Neuronal stem cell (in vitro differentiated cells): ENCODE results near the gene LMLN.

Experiments used
- DNase-seq: peaks from one replicate; pipeline ENCODE4 v3.0.0-alpha.2; 2013; ENCODE audit warnings: low spot score
- H2AFZ ChIP-seq: one replicate; pipeline ENCODE4 v1.6.1; 2013; ENCODE audit warnings: mild to moderate bottlenecking, low read length, inconsistent platforms
- H2AK5ac ChIP-seq: 2 replicates; pipeline ENCODE4 v1.6.1; 2013; ENCODE audit warnings: low read depth, mild to moderate bottlenecking, inconsistent platforms, low read length, moderate library complexity, mixed read lengths
- H2BK120ac ChIP-seq: 2 replicates; pipeline ENCODE4 v1.6.1; 2013; ENCODE audit warnings: low read depth, mild to moderate bottlenecking, inconsistent platforms, low read length, moderate library complexity, mixed read lengths
- H2BK12ac ChIP-seq: one replicate; pipeline ENCODE4 v1.6.1; 2013; ENCODE audit warnings: low read length, inconsistent platforms
- H2BK15ac ChIP-seq: 2 replicates; pipeline ENCODE4 v1.6.1; 2013; ENCODE audit warnings: mild to moderate bottlenecking, low read length, inconsistent platforms, mixed read lengths
- H2BK5ac ChIP-seq: one replicate; pipeline ENCODE4 v1.6.1; 2013; ENCODE audit warnings: inconsistent platforms, mild to moderate bottlenecking, low read length, moderate library complexity
- H3K14ac ChIP-seq: one replicate; pipeline ENCODE4 v1.6.1; 2013; ENCODE audit warnings: low read length, inconsistent platforms
- H3K18ac ChIP-seq: 2 replicates; pipeline ENCODE4 v1.6.1; 2013; ENCODE audit warnings: low read length, inconsistent platforms
- H3K23ac ChIP-seq: 2 replicates; pipeline ENCODE4 v1.6.1; 2013; ENCODE audit warnings: low read depth, mild to moderate bottlenecking, mixed read lengths, low read length, inconsistent platforms; ENCODE audit not compliant: poor library complexity
- H3K27ac ChIP-seq: replicated peaks from 3 replicates; pipeline ENCODE4 v1.5.1; 2013; ENCODE audit warnings: low read length, inconsistent platforms
- H3K27me3 ChIP-seq, 3 experiments: 2 replicates each; pipeline ENCODE4 v1.6.1; 2013; ENCODE audit warnings: low read length in 3 of 3, mild to moderate bottlenecking in 2 of 3, inconsistent platforms in 1 of 3, low read depth in 1 of 3, mixed read lengths in 1 of 3, moderate library complexity in 1 of 3; ENCODE audit not compliant: control insufficient read depth in 3 of 3, insufficient read depth in 3 of 3
- H3K36me3 ChIP-seq, 2 donors: replicated peaks in 1 of 2; 2 replicates each; pipeline ENCODE4 v1.6.1; 2013; ENCODE audit warnings: low read length in 2 of 2; ENCODE audit not compliant: control insufficient read depth in 2 of 2, insufficient read depth in 2 of 2
- H3K4ac ChIP-seq: 2 replicates; pipeline ENCODE4 v1.6.1; 2013; ENCODE audit warnings: inconsistent platforms, mild to moderate bottlenecking, low read length, moderate library complexity
- H3K4me1 ChIP-seq, 2 donors: 1 replicate in 1 of 2; 2 replicates in 1 of 2; pipeline ENCODE4 v1.6.1; 2013; ENCODE audit warnings: low read length in 2 of 2, low read depth in 1 of 2; ENCODE audit not compliant: control insufficient read depth in 2 of 2, insufficient read depth in 1 of 2
- H3K4me2 ChIP-seq: one replicate; pipeline ENCODE4 v1.6.1; 2013; ENCODE audit warnings: mild to moderate bottlenecking, low read length, inconsistent platforms; ENCODE audit not compliant: insufficient read depth, poor library complexity, severe bottlenecking
- H3K4me3 ChIP-seq, 2 donors: 2 replicates each; pipeline ENCODE4 v1.5.1; 2013; ENCODE audit warnings: low read length in 2 of 2, mild to moderate bottlenecking in 2 of 2, inconsistent platforms in 1 of 2, moderate library complexity in 1 of 2
- H3K79me1 ChIP-seq: one replicate; pipeline ENCODE4 v1.6.1; 2013; ENCODE audit warnings: low read depth, mild to moderate bottlenecking, inconsistent platforms, low read length, moderate library complexity
- H3K9ac ChIP-seq: one replicate; pipeline ENCODE4 v1.6.1; 2013; ENCODE audit warnings: mild to moderate bottlenecking, low read depth, low read length, inconsistent platforms; ENCODE audit not compliant: poor library complexity
- H3K9me3 ChIP-seq, 2 donors: replicated peaks in 1 of 2; 2 replicates each; pipeline versions ENCODE3 to v1.6.1; 2013; ENCODE audit warnings: low read length in 2 of 2, mild to moderate bottlenecking in 2 of 2, inconsistent platforms in 1 of 2, low read depth in 1 of 2, mixed read lengths in 1 of 2, moderate library complexity in 1 of 2; ENCODE audit not compliant: control insufficient read depth in 2 of 2, insufficient read depth in 1 of 2
- H4K8ac ChIP-seq: one replicate; pipeline ENCODE4 v1.6.1; 2013; ENCODE audit warnings: low read depth, mild to moderate bottlenecking, inconsistent platforms, low read length, moderate library complexity
- H4K91ac ChIP-seq: one replicate; pipeline ENCODE4 v1.6.1; 2013; ENCODE audit warnings: low read length, low read depth, mild to moderate bottlenecking, inconsistent platforms; ENCODE audit not compliant: poor library complexity
- WGBS, 2 donors: extraction: QIAGEN DNeasy Blood & Tissue Kit; methylation state at CpG; one replicate each; pipeline ENCODE4 v1.1.7; 2013; ENCODE audit warnings: missing lambda C conversion rate in 2 of 2, mixed read lengths in 1 of 2; ENCODE audit not compliant: insufficient read length in 2 of 2, insufficient replicate concordance in 1 of 2; ENCODE audit errors: extremely low coverage in 2 of 2; 5-methylcytosine and 5-hydroxymethylcytosine counted together

The LMLN gene

GRCh38 chr3:198027799-198028390 lies 67.9 kb downstream of the LMLN start:
- DNase-seq, result no peak
- no peak overlapping the region for H2AFZ ChIP-seq
- no CpG with 5 or more reads among the region's 13 CpGs for WGBS, 2 donors
- H3K23ac ChIP-seq, result no peak overlapping the region
- H3K27me3 ChIP-seq, result no peaks in the 10 kb centered on the region
- no peak overlapping the region for H2BK15ac ChIP-seq
- H3K18ac ChIP-seq, result no peak overlapping the region
- no peak overlapping the region for H3K4me2 ChIP-seq
- no peak overlapping the region for H3K9ac ChIP-seq
- peaks cover 0 to 4% of the 10 kb centered on the region in 2 donors for H3K36me3 ChIP-seq
- no peak overlapping the region for H2BK5ac ChIP-seq
- H2AK5ac ChIP-seq, result no peak overlapping the region
- no peak overlapping the region for H4K8ac ChIP-seq
- no peak overlapping the region for H3K14ac ChIP-seq
- H3K27ac ChIP-seq, result no peak overlapping the region
- H3K4me3 ChIP-seq, result no peak overlapping the region
- no peak overlapping the region for H2BK12ac ChIP-seq
- H3K9me3 ChIP-seq, result no peaks in the 10 kb centered on the region
- H3K4me1 ChIP-seq, result peaks cover 6 to 20% of the 10 kb centered on the region in 2 donors
- no peaks in the 10 kb centered on the region for H3K79me1 ChIP-seq
- H4K91ac ChIP-seq, result no peak overlapping the region
- no peak overlapping the region for H2BK120ac ChIP-seq
- no peak overlapping the region for H3K4ac ChIP-seq

GRCh38 chr3:198028718-198029117 lies 68.7 kb downstream of the LMLN start:
- H3K4me2 ChIP-seq, result no peak overlapping the region
- H3K18ac ChIP-seq, result no peak overlapping the region
- no peak overlapping the region for H3K23ac ChIP-seq
- no peak overlapping the region for H2BK12ac ChIP-seq
- no peak overlapping the region for H2AFZ ChIP-seq
- H2AK5ac ChIP-seq, result no peak overlapping the region
- no peak overlapping the region for H3K4me3 ChIP-seq
- H2BK120ac ChIP-seq, result no peak overlapping the region
- no peak overlapping the region for H4K8ac ChIP-seq
- H3K14ac ChIP-seq, result no peak overlapping the region
- no peak for DNase-seq
- no CpG with 5 or more reads among the region's 6 CpGs for WGBS, 2 donors
- no peak overlapping the region for H4K91ac ChIP-seq
- peaks cover 7 to 20% of the 10 kb centered on the region in 2 donors for H3K4me1 ChIP-seq
- no peak overlapping the region for H3K27ac ChIP-seq
- no peaks in the 10 kb centered on the region for H3K79me1 ChIP-seq
- no peak overlapping the region for H3K4ac ChIP-seq
- H3K27me3 ChIP-seq, result no peaks in the 10 kb centered on the region
- no peak overlapping the region for H2BK15ac ChIP-seq
- H3K9me3 ChIP-seq, result no peaks in the 10 kb centered on the region
- no peak overlapping the region for H2BK5ac ChIP-seq
- no peak overlapping the region for H3K9ac ChIP-seq
- peaks cover 0 to 3% of the 10 kb centered on the region in 2 donors for H3K36me3 ChIP-seq

GRCh38 chr3:198030125-198030524 lies 70.1 kb downstream of the LMLN start:
- Histone ChIP-seq H4K8ac (no peak overlapping the region), H3K27me3 (no peaks in the 10 kb centered on the region), H3K4me1 (peaks cover 7 to 20% of the 10 kb centered on the region in 2 donors), H3K27ac (no peak overlapping the region), H2AFZ (no peak overlapping the region), H2BK15ac (no peak overlapping the region), H3K36me3 (peaks cover 0 to 3% of the 10 kb centered on the region in 2 donors), H3K14ac (no peak overlapping the region), H3K9ac (no peak overlapping the region), H3K18ac (no peak overlapping the region), H3K4me2 (no peak overlapping the region), H3K79me1 (no peaks in the 10 kb centered on the region), H2AK5ac (no peak overlapping the region), H3K9me3 (no peaks in the 10 kb centered on the region), H3K23ac (no peak overlapping the region), H2BK12ac (no peak overlapping the region), H2BK5ac (no peak overlapping the region), H2BK120ac (no peak overlapping the region), H3K4me3 (no peak overlapping the region), H4K91ac (no peak overlapping the region), H3K4ac (no peak overlapping the region)
- no peak for DNase-seq
- no CpG with 5 or more reads among the region's 8 CpGs for WGBS, 2 donors

GRCh38 chr3:198030726-198031125 lies 70.7 kb downstream of the LMLN start:
- H2BK120ac ChIP-seq, result no peak overlapping the region
- H3K23ac ChIP-seq, result no peak overlapping the region
- no peak overlapping the region for H2BK5ac ChIP-seq
- no peak overlapping the region for H2BK12ac ChIP-seq
- H3K4me2 ChIP-seq, result no peak overlapping the region
- no peak overlapping the region for H2AFZ ChIP-seq
- H4K91ac ChIP-seq, result no peak overlapping the region
- no peak overlapping the region for H3K4me3 ChIP-seq
- no peak overlapping the region for H3K4ac ChIP-seq
- DNase-seq, result no peak
- peaks cover 0 to 3% of the 10 kb centered on the region in 2 donors for H3K36me3 ChIP-seq
- H3K79me1 ChIP-seq, result no peaks in the 10 kb centered on the region
- H3K14ac ChIP-seq, result no peak overlapping the region
- WGBS, 2 donors, result no CpG with 5 or more reads among the region's 13 CpGs
- no peaks in the 10 kb centered on the region for H3K9me3 ChIP-seq
- H2AK5ac ChIP-seq, result no peak overlapping the region
- peaks cover 7 to 20% of the 10 kb centered on the region in 2 donors for H3K4me1 ChIP-seq
- no peak overlapping the region for H3K18ac ChIP-seq
- no peak overlapping the region for H4K8ac ChIP-seq
- no peak overlapping the region for H3K9ac ChIP-seq
- H2BK15ac ChIP-seq, result no peak overlapping the region
- no peak overlapping the region for H3K27ac ChIP-seq
- H3K27me3 ChIP-seq, result no peaks in the 10 kb centered on the region
